Left ventricle myocardium inferior (tissue), 1 donor: ENCODE measurements around the gene TBL1X. TPM values are rescaled to one million over a fixed set of nuclear protein-coding genes. Genes with fewer than 3 reads are reported as not detected.
"Not testable (repeated sequence)": the region's sequence is repeated elsewhere in the genome, so short reads cannot be mapped to it uniquely, and the experiment has no call there.

ENCODE experiments used
- DNase-seq: peaks from one replicate; pipeline ENCODE4 v3.0.0-alpha.2; 2020
- H3K27ac ChIP-seq: fragments of 200-600 bp; replicated peaks from 2 replicates; pipeline ENCODE4 v1.8.0; 2021
- H3K27me3 ChIP-seq: fragments of 200-600 bp; 2 replicates; pipeline ENCODE4 v1.8.0; 2021; ENCODE audit warnings: low read depth
- H3K36me3 ChIP-seq: fragments of 200-600 bp; 2 replicates; pipeline ENCODE4 v1.8.0; 2021
- H3K4me1 ChIP-seq: fragments of 200-600 bp; 2 replicates; pipeline ENCODE4 v1.8.0; 2021
- H3K4me3 ChIP-seq: fragments of 200-600 bp; 2 replicates; pipeline ENCODE4 v1.8.0; 2021; ENCODE audit warnings: mild to moderate bottlenecking, moderate library complexity
- H3K9me3 ChIP-seq: fragments of 200-600 bp; replicated peaks from 2 replicates; pipeline ENCODE4 v1.8.0; 2021
- CTCF ChIP-seq: fragments of 200-600 bp; IDR thresholded peaks from 2 replicates; pipeline ENCODE4 v1.8.0; 2021; ENCODE audit warnings: antibody characterized with exemption, mild to moderate bottlenecking, borderline replicate concordance
- intact Hi-C: fragments of 100-400 bp; cut with micrococcal nuclease; formaldehyde crosslinking; loops from one replicate; pipeline ENCODE4 v1.11.0; 2022
- total RNA-seq: library from RNA; stranded (reverse); fragmentation: NEBNext Ultra II Directional; extraction: Animal tissue kit (Norgen Biotek cat#: 25700); gene quantifications from one replicate; pipeline ENCODE4 v1.2.1, GENCODE V29; 2021
- donor health status: DM: no; HTN: yes; CAD: no; lungs with severe emphysema.

TBL1X gene
- total RNA-seq, 1 donor from 2014 or later = 9.4 TPM

- intact Hi-C loops = no loop called here
- no peak for TF ChIP-seq CTCF
- Histone ChIP-seq H3K9me3 (no peaks in the 10 kb centered on the region), H3K4me3 (no peak overlapping the region), H3K27ac (no peak overlapping the region), H3K27me3 (no peaks in the 10 kb centered on the region), H3K36me3 (no peaks in the 10 kb centered on the region), H3K4me1 (peaks cover 14% of the 10 kb centered on the region)
- DNase-seq = no peak
Observed at GRCh38 chrX:9529223-9529622, 64.4 kb downstream of the TBL1X start.

- no peaks in the 10 kb centered on the region for H3K9me3 ChIP-seq
- no peak overlapping the region for H3K27ac ChIP-seq
- DNase-seq = peak; percentile 77
- no peaks in the 10 kb centered on the region for H3K36me3 ChIP-seq
- H3K27me3 ChIP-seq = no peaks in the 10 kb centered on the region
- peaks cover 24% of the 10 kb centered on the region for H3K4me1 ChIP-seq
- intact Hi-C loops = no loop called here
- no peak for TF ChIP-seq CTCF
- H3K4me3 ChIP-seq = no peak overlapping the region
Observed at GRCh38 chrX:9530848-9531274, 66.0 kb downstream of the TBL1X start.

- Histone ChIP-seq H3K36me3 (no peaks in the 10 kb centered on the region), H3K4me3 (no peak overlapping the region), H3K4me1 (peaks cover 24% of the 10 kb centered on the region), H3K9me3 (no peaks in the 10 kb centered on the region), H3K27me3 (no peaks in the 10 kb centered on the region), H3K27ac (no peak overlapping the region)
- intact Hi-C loops = no loop called here
- TF ChIP-seq CTCF = no peak
- DNase-seq = peak; percentile 45
Observed at GRCh38 chrX:9532349-9532748, 67.5 kb downstream of the TBL1X start.

- H3K4me3 ChIP-seq = no peak overlapping the region
- H3K36me3 ChIP-seq = no peaks in the 10 kb centered on the region
- no peaks in the 10 kb centered on the region for H3K9me3 ChIP-seq
- H3K27me3 ChIP-seq = no peaks in the 10 kb centered on the region
- no peak overlapping the region for H3K27ac ChIP-seq
- intact Hi-C loops = no loop called here
- no peak for DNase-seq
- peaks cover 24% of the 10 kb centered on the region for H3K4me1 ChIP-seq
- no peak for TF ChIP-seq CTCF
Observed at GRCh38 chrX:9533611-9534010, 68.8 kb downstream of the TBL1X start.

GRCh38 chrX:9534686-9535085 lies 69.8 kb downstream of the TBL1X start:
- Histone ChIP-seq H3K36me3 (no peaks in the 10 kb centered on the region), H3K27ac (no peak overlapping the region), H3K27me3 (no peaks in the 10 kb centered on the region), H3K4me1 (peaks cover 24% of the 10 kb centered on the region), H3K9me3 (no peaks in the 10 kb centered on the region), H3K4me3 (no peak overlapping the region)
- intact Hi-C loops = no loop called here
- TF ChIP-seq CTCF = no peak
- DNase-seq = no peak

GRCh38 chrX:9535101-9535500 lies 70.2 kb downstream of the TBL1X start:
- H3K4me3 ChIP-seq = no peak overlapping the region
- no peaks in the 10 kb centered on the region for H3K9me3 ChIP-seq
- no peak for TF ChIP-seq CTCF
- H3K4me1 ChIP-seq = peaks cover 24% of the 10 kb centered on the region
- H3K36me3 ChIP-seq = no peaks in the 10 kb centered on the region
- no peak overlapping the region for H3K27ac ChIP-seq
- no peak for DNase-seq
- H3K27me3 ChIP-seq = no peaks in the 10 kb centered on the region
- intact Hi-C loops = no loop called here

GRCh38 chrX:9536156-9536555 lies 71.3 kb downstream of the TBL1X start:
- H3K9me3 ChIP-seq, H3K27ac ChIP-seq, DNase-seq, intact Hi-C loops, H3K36me3 ChIP-seq, H3K4me3 ChIP-seq, H3K27me3 ChIP-seq: not testable (repeated sequence)
- peaks cover 18% of the 10 kb centered on the region for H3K4me1 ChIP-seq
